Endodermal cell (in vitro differentiated cells): ENCODE results near the gene ST7. TPM values are rescaled to one million over a fixed set of nuclear protein-coding genes. Genes with fewer than 3 reads are reported as not detected.

Source experiments
- DNase-seq: peaks from one replicate; pipeline ENCODE4 v3.0.0-alpha.2; 2017
- H3K27ac ChIP-seq: 2 replicates; pipeline ENCODE4 v1.5.1; 2013; ENCODE audit warnings: mild to moderate bottlenecking, low read depth, low read length, moderate library complexity
- H3K27me3 ChIP-seq: 2 replicates; pipeline ENCODE4 v1.6.1; 2013; ENCODE audit warnings: mild to moderate bottlenecking, low read length, moderate library complexity; ENCODE audit not compliant: insufficient read depth, control insufficient read depth, poor library complexity, severe bottlenecking
- H3K36me3 ChIP-seq: 2 replicates; pipeline ENCODE4 v1.7.0; 2013; ENCODE audit warnings: mild to moderate bottlenecking, low read length, moderate library complexity; ENCODE audit not compliant: control insufficient read depth, insufficient read depth
- H3K4me1 ChIP-seq: one replicate; pipeline ENCODE4 v1.7.0; 2013; ENCODE audit warnings: low read length; ENCODE audit not compliant: control insufficient read depth, insufficient read depth
- H3K4me3 ChIP-seq: 2 replicates; pipeline ENCODE4 v1.5.1; 2013; ENCODE audit warnings: mild to moderate bottlenecking, low read length, moderate library complexity
- H3K9ac ChIP-seq: 2 replicates; pipeline ENCODE4 v1.6.1; 2013; ENCODE audit warnings: mild to moderate bottlenecking, low read length, moderate library complexity; ENCODE audit not compliant: poor library complexity, severe bottlenecking; ENCODE audit errors: extremely low read depth
- H3K9me3 ChIP-seq: 2 replicates; pipeline ENCODE4 v1.6.1; 2013; ENCODE audit warnings: mild to moderate bottlenecking, low read length, moderate library complexity; ENCODE audit not compliant: control insufficient read depth
- H3K27ac Mint-ChIP-seq: 2 replicates; pipeline ENCODE4 v1.8.0; 2020; ENCODE audit warnings: mixed read lengths
- H3K27me3 Mint-ChIP-seq: 2 replicates; pipeline ENCODE4 v1.8.0; 2021; ENCODE audit warnings: mild to moderate bottlenecking, mixed read lengths; ENCODE audit not compliant: insufficient read depth
- H3K36me3 Mint-ChIP-seq: 2 replicates; pipeline ENCODE4 v1.8.0; 2020; ENCODE audit warnings: low read depth, mixed read lengths
- H3K4me1 Mint-ChIP-seq: 2 replicates; pipeline ENCODE4 v1.8.0; 2020; ENCODE audit warnings: mixed read lengths
- H3K4me3 Mint-ChIP-seq: 2 replicates; pipeline ENCODE4 v1.8.0; 2020; ENCODE audit warnings: mild to moderate bottlenecking, moderate library complexity, mixed read lengths
- H3K9me3 Mint-ChIP-seq: 2 replicates; pipeline ENCODE4 v1.8.0; 2020; ENCODE audit warnings: mild to moderate bottlenecking, mixed read lengths
- CTCF ChIP-seq: fragments of 200-600 bp; sonication (generic); conservative IDR thresholded peaks from 2 replicates; pipeline ENCODE4 v1.5.0; 2021; ENCODE audit warnings: antibody characterized with exemption, mild to moderate bottlenecking
- WGBS, 2 experiments: methylation state at CpG; one replicate each; pipeline versions ENCODE4 v1.1.5 to v1.1.7; 2013; ENCODE audit warnings: missing lambda C conversion rate in 2 of 2, mixed read lengths in 1 of 2; ENCODE audit not compliant: insufficient coverage in 1 of 2, insufficient read length in 1 of 2; 5-methylcytosine and 5-hydroxymethylcytosine counted together
- total RNA-seq, 2 donors: library from RNA; stranded (reverse); fragmentation: NEBNext Ultra II Directional in 1 of 2; extraction: Animal tissue kit (Norgen Biotek cat#: 25700) in 1 of 2; gene quantifications; 2 replicates in 1 of 2; 3 replicates in 1 of 2; pipeline ENCODE4 v1.2.1, GENCODE V29; 2021

ST7 gene
- total RNA-seq, 2 donors from 2014 or later: 6.4 to 8.9 TPM

GRCh38 chr7:116940689-116941370 lies 12.5 kb upstream of the ST7 start:
- Histone ChIP-seq H3K9ac (no peak overlapping the region), H3K9me3 (no peaks in the 10 kb centered on the region), H3K4me3 (no peak overlapping the region), H3K27ac (no peak overlapping the region), H3K27me3 (no peaks in the 10 kb centered on the region), H3K4me1 (no peaks in the 10 kb centered on the region), H3K36me3 (no peaks in the 10 kb centered on the region)
- TF ChIP-seq CTCF: no peak
- no peak overlapping the region for H3K27ac Mint-ChIP-seq
- WGBS, 2 experiments: 83 to 98% methylated on average over 4 to 8 of the region's 8 CpGs
- no peak overlapping the region for H3K4me3 Mint-ChIP-seq
- peaks cover 3% of the 10 kb centered on the region for H3K27me3 Mint-ChIP-seq
- H3K9me3 Mint-ChIP-seq: no peaks in the 10 kb centered on the region
- no peaks in the 10 kb centered on the region for H3K36me3 Mint-ChIP-seq
- no peaks in the 10 kb centered on the region for H3K4me1 Mint-ChIP-seq
- no peak for DNase-seq

GRCh38 chr7:116942504-116942903 lies 10.8 kb upstream of the ST7 start:
- 86 to 100% methylated on average over 1 of the region's 2 CpGs for WGBS, 2 experiments
- peaks cover under 1% of the 10 kb centered on the region for H3K27me3 Mint-ChIP-seq
- DNase-seq: no peak
- no peaks in the 10 kb centered on the region for H3K36me3 ChIP-seq
- H3K27me3 ChIP-seq: no peaks in the 10 kb centered on the region
- H3K4me1 ChIP-seq: no peaks in the 10 kb centered on the region
- no peak overlapping the region for H3K27ac ChIP-seq
- H3K27ac Mint-ChIP-seq: no peak overlapping the region
- no peak overlapping the region for H3K4me3 ChIP-seq
- H3K4me1 Mint-ChIP-seq: no peaks in the 10 kb centered on the region
- no peak overlapping the region for H3K9ac ChIP-seq
- H3K9me3 Mint-ChIP-seq: no peaks in the 10 kb centered on the region
- no peak overlapping the region for H3K4me3 Mint-ChIP-seq
- H3K36me3 Mint-ChIP-seq: no peaks in the 10 kb centered on the region
- no peak for TF ChIP-seq CTCF
- no peaks in the 10 kb centered on the region for H3K9me3 ChIP-seq

- H3K9me3 Mint-ChIP-seq: no peaks in the 10 kb centered on the region
- H3K4me1 Mint-ChIP-seq: peaks cover 10% of the 10 kb centered on the region
- H3K27ac ChIP-seq: no peak overlapping the region
- H3K9me3 ChIP-seq: no peaks in the 10 kb centered on the region
- H3K36me3 ChIP-seq: no peaks in the 10 kb centered on the region
- TF ChIP-seq CTCF: no peak
- peaks cover 14% of the 10 kb centered on the region for H3K27me3 Mint-ChIP-seq
- H3K4me1 ChIP-seq: peaks cover 2% of the 10 kb centered on the region
- no peak for DNase-seq
- no peak overlapping the region for H3K9ac ChIP-seq
- no peak overlapping the region for H3K4me3 Mint-ChIP-seq
- H3K4me3 ChIP-seq: no peak overlapping the region
- H3K27me3 ChIP-seq: no peaks in the 10 kb centered on the region
- H3K36me3 Mint-ChIP-seq: no peaks in the 10 kb centered on the region
- no peak overlapping the region for H3K27ac Mint-ChIP-seq
- WGBS, 2 experiments: 67 to 73% methylated on average over 3 of the region's 3 CpGs
These were observed 4.4 kb upstream of the ST7 start for GRCh38 chr7:116948934-116949333.
